Measurements from ENCODE around the gene MTIF3. TPM values are rescaled to one million over a fixed set of nuclear protein-coding genes. Genes with fewer than 3 reads are reported as not detected.

The MTIF3 gene, protein sequence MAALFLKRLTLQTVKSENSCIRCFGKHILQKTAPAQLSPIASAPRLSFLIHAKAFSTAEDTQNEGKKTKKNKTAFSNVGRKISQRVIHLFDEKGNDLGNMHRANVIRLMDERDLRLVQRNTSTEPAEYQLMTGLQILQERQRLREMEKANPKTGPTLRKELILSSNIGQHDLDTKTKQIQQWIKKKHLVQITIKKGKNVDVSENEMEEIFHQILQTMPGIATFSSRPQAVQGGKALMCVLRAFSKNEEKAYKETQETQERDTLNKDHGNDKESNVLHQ
- total RNA-seq (2014; rRNA removed; shearing (Covaris generic)) = 38.2 and 40.7 TPM in 2 replicates
- polyA plus RNA-seq (2016; fragmentation: Nextera tagmentation; extraction: Ambion mirVana) = 64.0 and 66.5 TPM in 2 replicates

DNA sequence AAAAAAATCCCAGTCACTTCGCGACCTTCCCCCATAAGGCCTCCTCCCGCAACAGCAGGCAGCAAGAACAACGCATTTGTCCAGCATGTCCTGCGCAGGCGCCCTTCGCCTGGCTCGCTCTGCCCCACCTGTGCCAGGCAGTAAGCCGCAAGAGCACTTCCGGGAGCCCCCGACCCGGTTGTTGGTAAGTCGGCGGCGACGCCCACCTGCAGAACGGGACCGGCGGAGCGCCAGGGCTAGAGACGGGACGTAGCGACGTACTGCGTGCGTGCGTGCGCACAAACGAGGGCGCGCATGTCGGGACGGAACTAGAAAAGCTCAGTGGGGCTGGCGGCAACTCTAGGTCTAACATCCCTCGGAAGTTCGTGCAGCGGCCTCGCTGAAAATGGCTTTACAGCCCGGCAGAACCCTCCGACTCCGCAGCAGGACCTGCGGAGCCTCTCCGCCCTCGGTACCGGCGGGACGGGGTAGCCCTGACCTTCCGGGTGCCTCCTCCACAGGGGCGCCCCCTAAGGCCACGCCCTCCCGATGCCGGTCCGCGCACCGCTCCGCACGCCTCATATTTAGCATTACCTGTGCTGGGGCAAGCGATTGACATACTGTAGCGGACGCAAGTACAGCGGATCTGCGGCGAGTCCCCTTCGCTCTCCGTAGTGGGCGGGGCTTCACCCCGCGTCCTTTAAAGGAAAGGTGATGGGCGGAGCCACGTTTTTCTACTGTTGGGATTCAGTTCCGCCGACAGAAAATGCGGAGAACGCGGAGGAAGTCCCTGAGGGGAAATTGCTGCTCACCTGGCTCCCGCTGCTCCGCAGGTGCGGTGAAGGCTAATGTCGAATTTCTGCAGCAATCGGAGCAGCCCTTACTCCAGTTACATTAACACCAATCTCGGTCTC, at the start of gene MTIF3:
Gene MTIF3, minus strand, starts transcription at position 629 of the 893 bp plus-strand sequence. CDS start 10,116 bp downstream, outside the sequence.
- Histone ChIP-seq H3K27me3 (replicated peaks; ENCODE audit: insufficient read depth) (no peaks in the 10 kb centered on the region), H3K9ac (peak within 1 kb of the TSS; percentile 86), H3K4me2 (ENCODE audit: unreplicated experiment) (peak within 1 kb of the TSS; percentile 88), H3K9me3 (ENCODE audit: low read depth) (no peaks in the 10 kb centered on the region), H2AFZ (peak within 1 kb of the TSS; percentile 98), H3K79me2 (ENCODE audit: insufficient read depth) (peaks cover 44% of the 10 kb centered on the region), H3K9me2 (ENCODE audit: insufficient read depth) (no peaks in the 10 kb centered on the region), H3K4me1 (ENCODE audit: insufficient read depth) (peaks cover 6% of the 10 kb centered on the region; the same call in 1 of the 2 replicates), H3F3A (ENCODE audit: insufficient read depth) (peaks cover 22% of the 10 kb centered on the region), H3K27ac (peak within 1 kb of the TSS; percentile 85), H3K36me3 (ENCODE audit: low read depth) (no peaks in the 10 kb centered on the region), H3K4me3 (peak within 1 kb of the TSS; percentile 95), H4K20me1 (ENCODE audit: insufficient read depth) (no peaks in the 10 kb centered on the region)
- TF ChIP-seq EZH2phosphoT487 (IDR thresholded peaks at IDR 0.05; ENCODE audit: insufficient read depth, low read depth) (no peak), EZH2 (IDR thresholded peaks at IDR 0.05; ENCODE audit: insufficient read depth, poor library complexity, severe bottlenecking) (no peak)
- DNase-seq = peak; percentile 94
- in situ Hi-C loops (cut with MboI) = no loop called here
- 1% methylated on average over 75 to 76 of the region's 81 CpGs for WGBS, 2 experiments (ENCODE audit: low coverage in 1 of 2, low lambda C conversion rate in 2 of 2, missing lambda C conversion rate in 2 of 2)

DNA sequence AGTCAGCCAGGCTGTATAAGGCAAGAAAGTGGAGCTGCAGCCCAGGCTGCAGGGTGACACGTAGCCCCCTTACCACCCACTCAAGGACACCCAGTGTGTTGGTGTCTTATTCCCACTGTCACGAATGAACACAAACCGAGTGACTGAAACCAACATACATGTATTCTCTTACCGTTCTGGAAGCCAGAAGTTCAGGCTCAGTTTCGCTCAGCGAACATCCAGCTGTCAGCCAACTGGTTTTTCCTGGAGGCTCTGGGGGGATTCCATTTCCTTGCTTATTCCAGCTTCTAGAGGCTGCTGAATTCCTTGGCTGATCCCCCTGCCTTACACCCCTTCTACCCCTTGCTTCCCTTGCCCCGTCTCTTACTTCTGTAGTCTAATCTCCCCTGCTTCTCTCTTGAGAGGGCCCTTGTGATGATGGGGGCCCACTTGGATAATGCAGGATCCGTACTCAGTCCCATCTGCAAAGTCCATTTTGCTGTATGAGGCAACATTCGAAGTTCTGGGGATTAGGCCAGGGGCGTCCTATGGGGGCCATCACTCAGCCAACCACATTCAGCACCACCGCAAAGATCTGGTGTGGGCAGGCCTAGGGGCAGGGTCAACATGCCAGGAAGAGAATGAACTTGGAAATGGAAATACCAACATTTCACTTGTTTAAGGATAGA, 47.3 kb upstream of the MTIF3 start:
- Histone ChIP-seq H3K27ac (no peak overlapping the region), H4K20me1 (ENCODE audit: insufficient read depth) (no peaks in the 10 kb centered on the region), H3K4me1 (ENCODE audit: insufficient read depth) (no peaks in the 10 kb centered on the region), H3F3A (ENCODE audit: insufficient read depth) (no peaks in the 10 kb centered on the region), H3K4me3 (no peak overlapping the region), H2AFZ (no peak overlapping the region), H3K9ac (no peak overlapping the region), H3K9me2 (ENCODE audit: insufficient read depth) (no peaks in the 10 kb centered on the region), H3K36me3 (ENCODE audit: low read depth) (no peaks in the 10 kb centered on the region), H3K9me3 (ENCODE audit: low read depth) (no peaks in the 10 kb centered on the region), H3K79me2 (ENCODE audit: insufficient read depth) (no peaks in the 10 kb centered on the region), H3K4me2 (ENCODE audit: unreplicated experiment) (no peak overlapping the region), H3K27me3 (replicated peaks; ENCODE audit: insufficient read depth) (0 out of 2 replicates have a peak, but pooled peaks cover 6% of the 10 kb centered on the region)
- DNase-seq = no peak
- 64% methylated on average over 11 of the region's 11 CpGs for WGBS, 2 experiments (ENCODE audit: low coverage in 1 of 2, low lambda C conversion rate in 2 of 2, missing lambda C conversion rate in 2 of 2)
- no peak for TF ChIP-seq EZH2 (IDR thresholded peaks at IDR 0.05; ENCODE audit: insufficient read depth, poor library complexity, severe bottlenecking)
- TF ChIP-seq EZH2phosphoT487 (IDR thresholded peaks at IDR 0.05; ENCODE audit: insufficient read depth, low read depth) = no peak
- in situ Hi-C loops (cut with MboI) = no loop called here

DNA sequence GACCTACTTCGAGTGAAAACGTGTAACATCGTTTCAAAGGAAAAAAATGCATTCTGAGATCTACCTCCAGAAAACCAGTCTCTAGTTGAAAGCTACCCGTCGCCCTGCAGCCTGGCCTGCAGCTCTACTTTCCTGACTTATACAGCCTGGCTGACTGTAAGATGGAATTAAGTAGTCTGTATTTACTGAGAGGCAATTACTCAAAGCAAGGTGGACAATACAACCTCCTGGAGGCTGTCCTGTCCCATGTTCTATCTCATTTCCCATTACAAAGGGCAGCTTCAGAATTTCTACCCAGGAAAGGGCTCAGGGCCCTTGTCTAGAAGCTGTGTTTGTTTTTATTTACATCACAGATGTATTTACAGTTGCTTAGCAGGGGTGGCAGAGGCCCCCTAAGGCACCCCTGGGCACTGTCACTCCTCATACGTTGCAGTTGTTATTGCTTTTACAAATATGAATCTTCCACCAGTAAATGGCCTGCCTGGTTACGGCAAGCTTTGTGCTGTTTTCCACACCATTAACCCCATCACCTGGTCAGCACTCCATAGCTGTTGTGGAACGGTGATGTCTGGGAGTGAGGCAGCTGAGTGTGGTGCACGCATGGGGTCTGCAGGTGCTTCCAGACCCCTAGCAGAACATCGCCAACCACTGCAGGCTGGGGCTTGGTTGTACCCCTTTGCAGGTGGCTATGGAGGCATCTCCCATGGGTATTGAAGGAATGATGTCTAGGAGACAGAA, 46.3 kb upstream of the MTIF3 start:
- H2AFZ ChIP-seq = no peak overlapping the region
- no peaks in the 10 kb centered on the region for H4K20me1 ChIP-seq (ENCODE audit: insufficient read depth)
- H3K9ac ChIP-seq = no peak overlapping the region
- no peaks in the 10 kb centered on the region for H3K9me2 ChIP-seq (ENCODE audit: insufficient read depth)
- no peaks in the 10 kb centered on the region for H3F3A ChIP-seq (ENCODE audit: insufficient read depth)
- no peaks in the 10 kb centered on the region for H3K36me3 ChIP-seq (ENCODE audit: low read depth)
- no peaks in the 10 kb centered on the region for H3K9me3 ChIP-seq (ENCODE audit: low read depth)
- H3K4me1 ChIP-seq (ENCODE audit: insufficient read depth) = no peaks in the 10 kb centered on the region
- in situ Hi-C loops (cut with MboI) = no loop called here
- no peak for DNase-seq
- 0 out of 2 replicates have a peak, but pooled peaks cover 3% of the 10 kb centered on the region for H3K27me3 ChIP-seq (replicated peaks; ENCODE audit: insufficient read depth)
- 53 to 59% methylated on average over 10 of the region's 10 CpGs for WGBS, 2 experiments (ENCODE audit: low coverage in 1 of 2, low lambda C conversion rate in 2 of 2, missing lambda C conversion rate in 2 of 2)
- H3K4me2 ChIP-seq (ENCODE audit: unreplicated experiment) = no peak overlapping the region
- TF ChIP-seq EZH2phosphoT487 (IDR thresholded peaks at IDR 0.05; ENCODE audit: insufficient read depth, low read depth) (no peak), EZH2 (IDR thresholded peaks at IDR 0.05; ENCODE audit: insufficient read depth, poor library complexity, severe bottlenecking) (no peak)
- no peaks in the 10 kb centered on the region for H3K79me2 ChIP-seq (ENCODE audit: insufficient read depth)
- no peak overlapping the region for H3K4me3 ChIP-seq
- H3K27ac ChIP-seq = no peak overlapping the region
